MM.1S (cell line): ENCODE results near the gene CROCC2.
A peak's percentile ranks its signal among the peaks of the same experiment; 100 is the strongest.

Source experiments
- EZH2phosphoT487 ChIP-seq: fragments of 300-600 bp; sonication (generic); IDR thresholded peaks from 2 replicates; pipeline ENCODE4 v1.6.1; 2018; ENCODE audit warnings: antibody characterized with exemption, low read length
- TF ChIP-seq, protein P1 (sequence below): fragments of 300-600 bp; sonication (generic); IDR thresholded peaks from 2 replicates; pipeline ENCODE4 v1.5.1; 2016; ENCODE audit warnings: antibody characterized with exemption, low read length, mixed read lengths

DNA sequence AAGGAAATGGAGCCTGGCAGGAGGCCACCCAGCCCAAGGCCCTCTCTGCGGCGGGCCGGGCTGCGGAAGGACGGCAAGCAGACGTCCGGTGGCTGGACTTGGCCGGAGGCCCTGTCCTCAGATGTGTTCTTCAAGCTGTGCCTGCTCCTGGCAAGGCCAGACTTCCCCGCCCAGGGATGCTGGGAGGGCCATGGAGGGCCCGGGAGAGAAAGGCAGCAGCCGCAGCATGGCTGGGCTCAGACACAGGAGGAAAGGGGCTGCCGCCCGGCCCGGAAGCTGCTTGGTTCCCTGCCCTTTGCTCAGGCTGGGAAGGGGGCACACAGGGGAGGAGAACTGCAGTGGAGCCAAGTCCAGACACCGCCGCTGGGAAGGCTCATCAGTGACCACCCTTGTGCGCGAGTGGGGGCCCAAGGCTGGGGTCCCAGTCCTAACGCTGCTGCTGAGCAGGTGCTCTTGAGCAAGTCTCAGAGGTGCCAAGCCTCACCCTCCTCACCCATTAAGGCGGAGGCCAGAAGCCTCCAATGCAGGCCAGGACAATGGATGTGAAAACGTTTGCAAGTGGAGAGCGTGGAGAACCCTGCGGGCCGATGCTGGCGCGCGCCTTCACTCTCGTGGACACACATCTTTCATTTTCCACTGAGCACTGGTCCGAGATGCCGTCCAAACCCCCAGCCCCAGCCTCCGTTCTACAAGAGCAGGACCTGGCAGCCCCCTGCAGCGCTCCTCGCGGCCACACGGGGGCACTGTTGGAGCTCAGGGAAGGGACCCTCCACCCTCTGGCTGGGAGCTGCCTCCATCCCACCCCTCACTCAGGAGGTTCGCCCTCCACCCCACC is 7.9 kb downstream of the CROCC2 start:
- TF ChIP-seq, protein P1, sequence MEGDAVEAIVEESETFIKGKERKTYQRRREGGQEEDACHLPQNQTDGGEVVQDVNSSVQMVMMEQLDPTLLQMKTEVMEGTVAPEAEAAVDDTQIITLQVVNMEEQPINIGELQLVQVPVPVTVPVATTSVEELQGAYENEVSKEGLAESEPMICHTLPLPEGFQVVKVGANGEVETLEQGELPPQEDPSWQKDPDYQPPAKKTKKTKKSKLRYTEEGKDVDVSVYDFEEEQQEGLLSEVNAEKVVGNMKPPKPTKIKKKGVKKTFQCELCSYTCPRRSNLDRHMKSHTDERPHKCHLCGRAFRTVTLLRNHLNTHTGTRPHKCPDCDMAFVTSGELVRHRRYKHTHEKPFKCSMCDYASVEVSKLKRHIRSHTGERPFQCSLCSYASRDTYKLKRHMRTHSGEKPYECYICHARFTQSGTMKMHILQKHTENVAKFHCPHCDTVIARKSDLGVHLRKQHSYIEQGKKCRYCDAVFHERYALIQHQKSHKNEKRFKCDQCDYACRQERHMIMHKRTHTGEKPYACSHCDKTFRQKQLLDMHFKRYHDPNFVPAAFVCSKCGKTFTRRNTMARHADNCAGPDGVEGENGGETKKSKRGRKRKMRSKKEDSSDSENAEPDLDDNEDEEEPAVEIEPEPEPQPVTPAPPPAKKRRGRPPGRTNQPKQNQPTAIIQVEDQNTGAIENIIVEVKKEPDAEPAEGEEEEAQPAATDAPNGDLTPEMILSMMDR, result peak; percentile 76
- no peak for TF ChIP-seq EZH2phosphoT487
